CD4-positive, alpha-beta T cell treated with Interleukin-21 for 1 hour (primary cell): ENCODE measurements around the gene SDS.
"Not testable (repeated sequence)": the region's sequence is repeated elsewhere in the genome, so short reads cannot be mapped to it uniquely, and the experiment has no call there.

Source experiments
- DNase-seq: peaks from one replicate; pipeline ENCODE4 v3.0.0-alpha.2; 2020

SDS gene

DNA sequence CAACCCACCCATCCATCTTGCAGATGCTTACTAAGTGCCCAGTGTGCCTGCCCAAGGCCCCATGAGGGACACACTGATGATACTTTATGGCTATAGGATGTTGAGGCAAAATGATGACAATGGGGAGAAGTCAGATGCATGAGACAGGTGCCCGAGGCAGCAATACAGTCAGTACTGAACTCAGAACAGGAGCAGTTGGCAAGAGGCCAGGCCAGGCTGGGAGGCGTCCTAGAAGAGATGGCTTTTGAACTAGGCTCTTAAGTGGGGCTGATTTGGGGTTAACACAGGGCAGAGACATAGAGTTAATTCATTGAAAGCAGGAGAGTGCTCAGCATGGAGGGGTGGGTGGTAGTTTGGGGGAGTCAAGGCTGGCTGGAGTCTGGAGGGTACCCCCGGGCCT, 29.7 kb downstream of the SDS start:
- DNase-seq: no peak

- no peak for DNase-seq
Measured at GRCh38 chr12:113373440-113373839, 30.2 kb downstream of the SDS start.

GRCh38 chr12:113372371-113372770, 31.3 kb downstream of the SDS start:
- DNase-seq: no peak

- DNase-seq: no peak
Measured at GRCh38 chr12:113371808-113372207, 31.9 kb downstream of the SDS start.

- DNase-seq: no peak
Measured at GRCh38 chr12:113370923-113371682, 32.6 kb downstream of the SDS start.

- no peak for DNase-seq
Measured at GRCh38 chr12:113369391-113369985, 34.2 kb downstream of the SDS start.

DNA sequence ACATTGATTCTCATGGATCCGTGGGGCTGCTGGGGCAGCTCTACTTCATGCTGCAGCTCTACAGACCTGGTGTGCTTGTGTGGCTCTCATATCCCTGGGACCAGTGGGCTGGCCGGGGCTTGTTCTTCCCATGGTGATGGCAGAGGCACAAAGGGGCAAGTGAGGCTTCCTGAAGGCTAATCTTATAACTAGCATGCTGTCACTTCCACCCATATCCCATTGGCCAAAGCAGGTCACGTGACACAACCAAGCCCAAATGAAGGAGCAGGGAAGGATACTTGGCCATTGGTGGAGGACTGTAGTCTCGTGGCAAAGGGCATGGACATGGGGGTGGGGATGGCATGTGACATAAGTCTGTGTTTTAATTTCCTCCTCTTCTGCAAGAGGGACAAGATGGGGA, 35.4 kb downstream of the SDS start:
- no peak for DNase-seq

DNA sequence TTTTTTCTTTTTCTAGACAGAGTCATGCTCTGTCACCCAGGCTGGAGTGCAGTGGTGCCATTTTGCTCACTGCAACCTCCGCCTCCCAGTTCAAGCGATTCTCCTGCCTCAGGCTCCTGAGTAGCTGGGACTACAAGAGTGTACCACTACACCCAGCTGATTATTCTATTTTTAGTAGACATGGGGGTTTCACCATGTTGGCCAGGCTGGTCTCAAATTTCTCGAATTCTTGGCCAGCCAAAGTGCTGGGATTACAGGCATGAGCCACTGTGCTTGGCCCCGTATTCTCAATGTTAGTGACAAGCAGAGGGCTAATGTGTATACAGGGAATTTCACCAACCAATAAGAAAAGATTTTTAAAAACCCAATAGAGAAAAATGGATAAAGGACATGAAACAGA, 36.9 kb downstream of the SDS start:
- DNase-seq: no peak

DNA sequence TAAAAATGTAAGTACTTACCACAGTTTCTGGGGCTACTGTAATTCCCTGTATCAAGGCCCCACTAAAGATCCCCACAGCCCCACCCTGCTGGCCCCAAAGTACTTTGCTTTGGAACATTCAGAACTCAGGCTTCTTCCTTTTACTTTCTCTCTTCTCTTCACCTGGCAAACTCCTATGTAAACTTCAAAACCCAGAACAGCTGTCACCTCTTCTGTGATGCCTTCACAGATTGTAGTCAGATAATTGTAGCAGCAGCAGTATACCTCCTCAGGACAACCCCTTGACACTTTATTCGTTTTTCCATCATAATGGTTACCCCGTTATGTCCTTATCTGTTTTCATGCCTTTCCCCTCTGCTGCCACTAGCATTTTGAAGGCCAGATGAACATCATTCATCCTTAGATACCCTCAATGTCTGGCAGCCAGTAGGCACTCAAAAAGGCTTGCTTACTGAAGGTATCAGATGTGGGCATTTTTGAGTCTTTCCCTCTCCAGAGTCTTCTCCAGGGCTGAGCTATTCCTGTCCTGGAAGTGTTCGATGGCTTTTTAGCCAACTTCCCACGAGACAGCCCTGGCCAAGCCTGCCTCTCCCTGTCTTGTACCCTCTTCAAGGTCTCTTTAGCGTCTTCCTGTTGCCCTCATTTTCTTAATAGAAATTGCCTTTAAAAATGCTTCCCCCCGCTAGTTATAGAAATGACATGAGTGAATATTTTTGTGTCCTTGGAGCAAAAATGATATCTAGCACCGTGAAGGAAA, 37.9 kb downstream of the SDS start:
- no peak for DNase-seq

DNA sequence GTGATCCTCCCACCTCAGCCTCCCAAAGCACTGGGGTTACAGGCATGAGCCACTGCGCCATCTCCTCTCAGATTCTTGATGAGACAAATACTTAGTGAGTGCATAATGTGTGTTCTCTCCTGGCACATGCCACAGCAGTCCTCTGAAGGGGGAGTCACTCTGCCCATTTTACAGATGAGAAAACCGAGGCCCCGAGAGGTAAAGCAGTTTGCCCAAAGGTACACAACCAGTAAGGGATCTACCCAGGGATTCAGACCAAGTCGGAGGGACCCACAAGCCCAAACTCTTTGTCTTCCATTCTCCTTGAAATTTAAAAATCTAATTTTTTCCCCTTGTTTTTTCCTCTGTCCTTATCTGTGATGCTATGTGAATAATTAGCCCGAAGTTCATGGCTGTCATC, 39.0 kb downstream of the SDS start:
- no peak for DNase-seq

GRCh38 chr12:113361574-113362370, 41.9 kb downstream of the SDS start:
- DNase-seq: no peak

DNA sequence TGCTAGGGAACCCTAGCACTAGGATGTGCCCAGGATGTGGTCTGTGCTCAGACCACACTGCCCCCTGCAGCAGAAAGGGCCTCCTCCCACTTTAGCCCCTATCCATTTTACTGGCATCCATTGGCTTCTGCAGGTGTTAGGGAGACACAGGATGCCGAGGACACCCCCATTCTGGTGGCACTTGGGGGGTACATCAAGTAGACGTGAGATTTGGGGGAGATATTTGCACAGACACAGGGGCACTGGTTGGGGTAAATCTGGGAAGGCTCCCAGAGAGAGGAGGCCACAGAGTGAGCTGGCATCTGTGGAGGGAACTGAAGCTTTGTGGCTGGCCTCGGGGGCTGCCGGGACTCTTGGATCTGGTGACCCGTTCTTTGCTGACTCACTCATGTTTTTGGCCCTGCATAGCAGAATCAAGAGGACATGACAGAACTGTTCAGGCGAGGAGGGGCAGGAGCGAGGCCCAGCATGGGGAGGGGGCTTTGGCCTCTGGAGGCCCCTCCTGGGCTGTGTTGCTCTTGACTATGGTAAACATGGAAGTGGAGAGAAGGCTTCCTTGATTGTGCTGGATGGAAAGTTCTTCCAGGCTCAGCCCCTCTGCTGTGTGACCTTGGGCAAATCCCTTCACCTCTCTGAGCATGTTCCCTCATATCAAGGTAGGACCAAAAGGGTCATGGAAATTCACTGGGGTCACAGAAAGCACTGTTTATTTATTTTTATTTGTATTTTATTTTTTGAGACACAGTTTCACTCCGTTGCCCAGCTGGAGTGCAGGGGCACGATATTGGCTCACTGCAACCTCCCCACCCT, 43.5 kb downstream of the SDS start:
- DNase-seq: no peak

DNA sequence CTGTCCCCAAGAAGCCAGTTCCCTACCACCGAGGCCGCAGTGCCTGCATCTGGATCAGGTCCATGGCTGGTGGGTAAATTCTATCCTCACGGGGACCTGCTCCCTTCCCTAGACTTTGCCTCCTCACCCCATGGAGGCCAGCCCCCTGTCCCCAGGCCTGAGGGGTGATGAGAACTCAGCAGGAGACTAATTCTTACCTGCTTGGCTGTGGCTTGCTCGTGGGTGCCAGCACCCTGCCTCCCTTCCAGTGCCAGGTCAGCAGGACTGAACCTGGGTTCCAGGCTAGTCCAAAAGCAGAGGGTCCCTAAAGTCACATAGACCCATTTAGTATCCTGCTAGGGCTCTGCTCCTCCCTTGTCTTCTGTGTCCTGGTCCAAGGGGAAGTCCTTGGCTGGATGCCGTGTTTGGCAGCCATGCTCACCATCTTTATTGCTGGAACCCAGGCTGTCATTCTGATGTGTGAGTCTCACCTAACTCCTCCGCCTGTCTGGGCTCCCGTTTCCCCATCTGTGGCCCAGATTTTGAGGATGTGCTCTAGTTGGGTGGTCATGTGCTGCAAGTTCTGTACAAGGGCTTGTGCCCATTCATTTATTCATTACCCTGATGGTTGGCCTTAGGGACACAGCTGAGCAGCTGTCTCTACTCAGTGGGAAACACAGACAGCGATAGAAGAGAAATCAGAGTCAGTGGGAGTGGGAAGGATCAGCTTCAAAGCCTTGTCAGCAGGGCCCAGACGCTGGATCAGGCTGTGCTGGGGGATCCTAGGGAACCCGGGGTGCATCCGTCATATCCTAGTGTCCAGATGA, 44.4 kb downstream of the SDS start:
- no peak for DNase-seq

DNA sequence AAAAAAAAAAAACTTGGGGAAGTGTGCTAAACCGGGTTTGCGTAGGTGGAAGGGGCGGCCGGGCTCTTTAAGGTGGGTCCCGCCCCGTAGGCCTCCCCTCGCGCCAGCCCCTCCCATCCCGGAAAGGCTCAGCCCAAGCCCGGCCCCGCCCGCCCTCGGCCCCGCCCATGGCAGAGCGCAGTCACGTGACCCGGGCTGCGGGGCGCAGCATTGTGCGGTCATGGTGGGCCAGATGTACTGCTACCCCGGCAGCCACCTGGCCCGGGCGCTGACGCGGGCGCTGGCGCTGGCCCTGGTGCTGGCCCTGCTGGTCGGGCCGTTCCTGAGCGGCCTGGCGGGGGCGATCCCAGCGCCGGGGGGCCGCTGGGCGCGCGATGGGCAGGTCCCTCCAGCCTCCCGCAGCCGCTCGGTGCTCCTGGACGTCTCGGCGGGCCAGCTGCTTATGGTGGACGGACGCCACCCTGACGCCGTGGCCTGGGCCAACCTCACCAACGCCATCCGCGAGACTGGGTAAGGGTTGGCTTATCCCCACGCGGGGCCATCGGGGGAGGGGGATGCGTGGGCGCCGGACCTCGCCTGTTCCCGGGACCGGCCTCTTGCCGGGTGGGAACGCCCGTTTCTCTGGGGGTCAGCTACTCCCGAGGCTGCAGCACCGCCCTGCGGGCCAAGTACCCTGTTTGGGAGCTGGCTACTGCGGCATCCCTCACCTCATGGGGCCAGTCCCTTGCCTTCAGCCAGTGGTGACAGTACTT, 45.1 kb downstream of the SDS start, which contains the start of gene PLBD2:
Gene PLBD2 (plus strand): TSS at position 207 of the 752 bp plus-strand sequence. CDS start 14 bp downstream, at position 221.
- DNase-seq: peak; percentile 97

GRCh38 chr12:113354192-113354591, 49.5 kb downstream of the SDS start:
- DNase-seq: not testable (repeated sequence)

GRCh38 chr12:113351089-113351488, 52.6 kb downstream of the SDS start:
- no peak for DNase-seq

- no peak for DNase-seq
Measured at GRCh38 chr12:113348849-113349536, 54.7 kb downstream of the SDS start.

GRCh38 chr12:113347892-113348291, 55.8 kb downstream of the SDS start:
- no peak for DNase-seq

DNA sequence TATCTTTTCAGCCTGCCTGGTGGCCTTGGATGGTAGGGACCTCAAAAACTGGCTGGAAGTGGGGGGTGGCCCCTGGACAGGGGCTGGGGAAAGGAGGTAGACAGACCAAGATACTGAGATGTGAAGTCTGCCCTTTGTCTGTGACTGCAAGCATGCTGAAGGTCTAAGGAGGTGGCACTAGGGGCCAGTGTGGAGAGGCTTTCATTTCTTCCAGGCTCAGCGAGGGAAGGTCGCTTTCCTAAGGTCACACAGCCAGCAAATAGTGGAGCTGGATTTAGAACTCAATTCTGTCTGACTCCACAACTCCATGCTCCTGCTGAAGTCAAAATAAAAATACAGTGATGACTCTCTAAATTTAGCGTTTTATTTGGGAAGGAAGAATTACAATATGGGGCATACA, 56.6 kb downstream of the SDS start:
- DNase-seq: no peak

DNA sequence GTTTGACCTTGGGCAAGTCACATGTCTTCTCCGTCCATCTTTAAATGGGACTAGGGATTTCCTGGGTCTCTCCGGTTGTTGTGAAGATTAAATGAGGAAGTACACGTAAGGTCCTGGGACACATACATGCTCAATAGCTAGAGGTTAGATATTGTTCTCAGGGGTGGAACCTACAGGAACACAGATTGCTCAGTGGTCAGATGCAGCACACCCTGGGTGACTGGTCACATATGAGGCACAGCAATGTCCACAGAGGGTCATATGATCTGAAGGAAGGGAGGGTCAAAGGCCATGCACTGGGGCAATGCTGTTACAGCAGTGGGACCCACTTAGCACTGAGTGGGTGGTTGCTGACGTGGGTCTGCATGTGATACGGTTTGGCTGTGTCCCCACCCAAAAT, 57.3 kb downstream of the SDS start:
- no peak for DNase-seq
